Upper lobe of left lung (tissue), 4 donors: ENCODE results near the gene SFXN2.

ENCODE experiments used
- POLR2AphosphoS5 ChIP-seq, 2 donors: sonication (generic); formaldehyde crosslinking; IDR thresholded peaks; one replicate each; pipeline ENCODE4 v1.5.1; 2017; ENCODE audit warnings: antibody characterized with exemption in 2 of 2
- TF ChIP-seq, protein P1 (sequence below), 6 experiments: fragments of 450-650 bp in 4 of 6; fragments of 200-600 bp in 2 of 6; sonication (generic) in 2 of 6; IDR thresholded peaks; one replicate each; pipeline ENCODE4 v1.5.1; 2016 to 2019; ENCODE audit warnings: antibody characterized with exemption in 6 of 6

DNA sequence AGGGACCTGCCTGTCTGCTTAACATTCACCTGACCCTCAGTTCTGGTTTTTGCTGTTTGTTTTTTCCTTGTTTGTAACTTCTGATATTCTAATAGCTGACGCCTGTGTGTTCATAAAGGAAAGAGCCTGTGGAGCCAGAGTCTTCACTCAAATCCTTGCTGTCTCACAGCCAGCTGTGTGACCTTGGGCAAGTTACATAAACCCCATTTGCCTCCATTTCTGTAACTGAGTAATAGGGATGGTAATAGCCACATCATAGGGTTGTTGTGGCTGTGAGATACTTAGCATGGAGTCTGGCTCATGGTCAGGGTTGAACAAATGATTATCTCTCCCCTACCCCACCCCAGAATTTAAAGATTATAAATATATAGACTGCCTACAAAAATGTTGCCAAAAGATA lies 56.4 kb downstream of the SFXN2 start:
- TF ChIP-seq, protein P1, sequence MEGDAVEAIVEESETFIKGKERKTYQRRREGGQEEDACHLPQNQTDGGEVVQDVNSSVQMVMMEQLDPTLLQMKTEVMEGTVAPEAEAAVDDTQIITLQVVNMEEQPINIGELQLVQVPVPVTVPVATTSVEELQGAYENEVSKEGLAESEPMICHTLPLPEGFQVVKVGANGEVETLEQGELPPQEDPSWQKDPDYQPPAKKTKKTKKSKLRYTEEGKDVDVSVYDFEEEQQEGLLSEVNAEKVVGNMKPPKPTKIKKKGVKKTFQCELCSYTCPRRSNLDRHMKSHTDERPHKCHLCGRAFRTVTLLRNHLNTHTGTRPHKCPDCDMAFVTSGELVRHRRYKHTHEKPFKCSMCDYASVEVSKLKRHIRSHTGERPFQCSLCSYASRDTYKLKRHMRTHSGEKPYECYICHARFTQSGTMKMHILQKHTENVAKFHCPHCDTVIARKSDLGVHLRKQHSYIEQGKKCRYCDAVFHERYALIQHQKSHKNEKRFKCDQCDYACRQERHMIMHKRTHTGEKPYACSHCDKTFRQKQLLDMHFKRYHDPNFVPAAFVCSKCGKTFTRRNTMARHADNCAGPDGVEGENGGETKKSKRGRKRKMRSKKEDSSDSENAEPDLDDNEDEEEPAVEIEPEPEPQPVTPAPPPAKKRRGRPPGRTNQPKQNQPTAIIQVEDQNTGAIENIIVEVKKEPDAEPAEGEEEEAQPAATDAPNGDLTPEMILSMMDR (IDR thresholded peaks at IDR 0.05): no peak
- TF ChIP-seq POLR2AphosphoS5 (IDR thresholded peaks at IDR 0.05): no peak
